ENCODE results near the gene GP9.

GRCh38 chr3:129051871-129052340, 8.7 kb upstream of the GP9 start:
- TF ChIP-seq POLR2A (IDR thresholded peaks at IDR 0.05) (no peak), CTCF (IDR thresholded peaks at IDR 0.05) (no peak)
